NK-92 treated with Interleukin-12 subunit alpha and Interleukin-12 subunit beta, amount 100 ng/mL, for 24 hours (cell line): ENCODE measurements around the gene ELP4.

Experiments used
- DNase-seq: peaks from one replicate; lab custom pipeline; 2025; lab: John Stamatoyannopoulos, UW

Gene ELP4

DNA sequence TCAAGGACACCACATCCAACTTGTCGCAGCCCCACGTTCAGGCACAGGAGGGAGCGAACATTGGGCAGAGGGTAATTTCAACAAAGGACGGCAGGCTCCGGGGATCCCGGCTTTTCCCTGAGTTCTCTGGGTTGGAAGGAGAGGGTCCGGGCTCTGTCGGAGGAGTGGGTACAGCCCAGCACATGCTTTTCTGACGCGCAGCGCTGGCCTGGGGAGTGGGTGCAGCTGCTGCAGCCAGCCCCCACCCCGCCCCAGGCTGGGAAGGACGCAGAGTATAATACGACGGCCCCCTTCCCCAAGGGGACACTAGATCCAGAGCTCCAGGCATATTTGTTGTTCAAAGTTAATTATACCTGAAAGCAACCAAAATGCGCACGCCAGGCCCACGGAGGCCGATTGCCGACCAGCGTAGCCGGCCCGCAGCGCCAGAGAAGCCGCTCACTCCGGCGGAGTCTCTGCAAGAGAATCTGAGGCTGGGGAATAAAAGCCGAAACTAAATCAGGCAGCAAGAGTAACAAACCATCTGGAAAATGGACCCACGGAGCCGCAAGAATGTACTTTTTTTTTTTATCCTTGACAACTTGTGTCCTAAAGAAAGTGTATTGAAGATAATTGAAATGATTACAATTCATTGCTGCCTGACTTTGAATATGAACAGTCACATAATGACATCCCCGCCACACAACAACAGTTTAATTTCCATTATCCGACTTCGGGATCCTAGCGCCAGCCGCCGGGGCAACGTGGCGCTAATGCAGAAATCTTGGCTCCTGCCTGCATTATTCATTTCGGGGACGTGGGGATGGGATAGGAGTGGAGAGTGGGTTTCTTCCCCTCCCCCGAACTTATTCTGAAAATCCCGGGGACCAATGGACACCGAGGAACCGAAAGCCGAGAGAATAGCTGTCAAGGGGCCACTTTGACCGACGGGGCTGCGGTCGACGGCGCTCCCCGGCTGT lies 315.6 kb downstream of the ELP4 start:
- DNase-seq: no peak

DNA sequence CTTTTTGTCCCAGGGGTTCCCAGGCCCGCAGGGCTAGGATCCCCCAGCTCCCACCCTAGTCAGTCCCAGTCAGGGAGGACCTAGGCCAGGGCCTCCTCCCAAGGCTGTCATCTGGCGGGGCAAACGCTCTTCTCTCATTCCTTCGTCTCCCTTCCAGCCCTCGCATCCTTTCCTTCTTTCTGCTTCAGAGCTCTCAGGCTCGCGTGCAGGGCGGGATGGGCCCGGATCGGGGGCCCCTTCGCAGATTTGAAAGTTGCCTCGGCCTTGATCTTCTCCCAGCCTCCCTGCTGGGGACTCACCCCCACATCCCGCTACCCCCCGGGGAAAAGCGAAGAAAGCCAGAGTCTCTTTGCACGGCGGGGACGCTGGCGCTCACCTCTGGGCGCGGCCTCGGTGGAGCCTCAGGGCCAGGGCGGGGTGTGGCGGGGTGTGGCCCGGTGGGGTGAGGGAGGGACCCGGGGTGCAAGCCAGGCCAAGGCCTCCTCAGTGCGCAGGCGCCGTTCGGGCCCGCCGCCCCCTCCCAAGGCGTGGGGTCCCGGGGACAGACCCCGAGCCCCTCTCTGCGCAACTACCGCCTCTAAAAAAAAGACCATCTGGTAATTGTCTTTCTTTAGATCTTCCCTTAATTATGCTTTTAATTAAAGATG lies 316.4 kb downstream of the ELP4 start:
- no peak for DNase-seq

DNA sequence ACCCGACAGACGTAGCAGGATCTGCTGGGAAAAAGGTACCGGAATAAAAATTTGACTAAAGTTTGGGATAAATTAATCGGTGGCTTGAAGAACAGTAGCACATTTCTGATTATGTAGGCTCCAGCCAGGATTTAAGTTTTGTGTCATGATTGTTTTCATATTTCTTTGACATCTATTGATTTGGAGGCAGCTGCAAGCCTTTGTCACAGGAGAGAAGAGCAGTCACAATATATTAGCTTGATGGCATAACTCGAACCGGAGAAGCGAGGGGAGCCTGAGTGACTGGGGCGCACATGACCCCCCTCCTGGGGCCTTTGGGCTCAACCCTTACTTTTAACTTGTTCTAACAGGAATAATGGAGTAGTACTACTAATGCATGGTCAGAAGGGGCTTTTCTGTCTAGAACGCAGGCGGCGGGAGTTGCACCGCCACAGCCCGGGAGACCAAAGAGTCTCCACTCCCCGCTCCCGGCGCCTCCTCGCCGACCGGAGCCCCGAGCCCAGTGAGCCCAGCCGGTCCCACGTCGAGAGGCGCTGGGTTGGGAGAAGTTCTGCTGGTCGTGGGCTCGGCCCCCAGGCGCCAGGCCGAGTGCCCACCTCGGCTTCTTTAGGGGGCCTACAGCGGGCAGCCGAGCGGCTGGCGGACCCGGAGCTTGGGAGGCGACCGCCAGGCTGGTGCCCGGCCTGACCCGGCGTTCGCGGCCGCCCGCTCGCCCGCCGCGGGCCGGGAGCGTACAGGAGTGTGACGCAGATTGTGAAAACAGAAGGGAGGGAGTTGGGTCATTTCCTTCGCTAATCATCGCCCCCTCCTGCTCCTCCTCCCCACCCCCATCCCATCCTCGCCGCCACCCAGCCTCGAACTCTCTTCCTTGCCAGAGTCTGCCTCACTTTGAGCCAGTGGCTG lies 317.2 kb downstream of the ELP4 start:
- DNase-seq: no peak

DNA sequence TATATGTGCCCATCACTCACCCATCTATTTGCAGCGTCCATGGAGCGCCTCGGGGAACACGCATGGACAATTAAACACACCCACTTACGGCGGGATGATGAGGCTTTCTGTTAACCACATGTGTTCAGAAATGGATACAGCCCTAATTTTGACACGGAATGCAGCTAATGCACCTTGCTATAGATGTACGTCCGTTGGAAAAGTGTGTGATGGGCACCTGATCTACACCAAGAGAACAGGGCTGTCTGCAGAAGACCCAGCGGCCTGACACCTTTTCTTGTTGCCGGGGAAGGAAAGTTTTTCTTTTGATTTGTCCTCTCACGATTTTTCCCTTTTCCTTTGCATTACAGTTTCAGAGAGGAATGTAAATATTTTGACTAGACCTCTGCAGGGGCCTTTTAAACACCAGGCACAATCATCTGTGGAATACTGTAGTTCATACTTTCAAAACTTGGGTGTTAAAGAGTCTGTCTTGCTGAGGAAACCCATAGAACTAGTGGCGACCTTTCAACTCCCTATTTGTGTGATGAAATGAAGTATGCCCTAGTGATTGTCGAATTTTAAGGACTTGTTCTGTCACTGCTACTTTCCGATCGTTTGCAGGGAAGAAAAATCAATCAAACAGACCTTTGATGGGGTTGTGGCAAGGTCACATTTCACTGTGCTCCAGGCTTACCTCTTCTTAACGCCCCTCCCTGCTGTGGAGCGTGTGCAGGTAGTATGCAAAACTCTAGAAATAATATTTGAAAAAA lies 318.1 kb downstream of the ELP4 start:
- DNase-seq: no peak

DNA sequence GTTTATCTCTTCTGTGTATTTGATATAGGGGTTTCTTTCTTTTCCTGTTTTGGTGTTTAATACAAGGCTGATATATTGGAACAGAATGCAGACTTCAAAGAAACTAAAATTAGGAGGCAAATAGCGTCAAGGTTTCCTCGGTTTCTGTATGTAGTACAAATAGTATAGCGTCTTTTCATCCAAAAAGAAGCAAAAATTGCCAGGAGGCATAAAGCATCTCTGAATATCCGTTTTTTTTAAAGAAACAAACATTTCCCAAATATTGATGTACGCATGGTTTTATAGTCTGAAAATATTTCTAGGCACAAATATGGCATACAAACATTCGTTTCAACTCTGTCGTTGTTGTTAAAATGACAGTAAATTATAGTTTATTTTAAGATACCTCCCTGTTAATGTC lies 318.6 kb downstream of the ELP4 start:
- no peak for DNase-seq

DNA sequence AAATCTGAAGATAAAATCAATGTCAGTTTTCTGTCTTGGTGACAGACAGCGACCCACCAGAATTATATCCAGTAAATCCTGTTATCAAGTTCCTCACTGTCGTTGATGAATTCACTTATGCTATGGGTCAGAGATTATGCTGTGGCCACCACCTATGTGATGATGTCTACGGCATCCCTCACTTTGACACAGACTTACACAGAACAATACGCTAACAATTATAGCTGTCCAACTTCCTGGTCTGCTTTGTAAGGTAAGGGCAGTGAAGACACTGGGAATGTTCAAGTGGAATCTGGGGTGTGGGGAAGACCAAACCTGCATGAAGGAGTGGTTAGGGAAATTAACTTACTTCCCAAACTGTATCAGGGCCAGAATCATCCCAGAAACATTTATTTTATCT lies 320.8 kb downstream of the ELP4 start:
- no peak for DNase-seq

DNA sequence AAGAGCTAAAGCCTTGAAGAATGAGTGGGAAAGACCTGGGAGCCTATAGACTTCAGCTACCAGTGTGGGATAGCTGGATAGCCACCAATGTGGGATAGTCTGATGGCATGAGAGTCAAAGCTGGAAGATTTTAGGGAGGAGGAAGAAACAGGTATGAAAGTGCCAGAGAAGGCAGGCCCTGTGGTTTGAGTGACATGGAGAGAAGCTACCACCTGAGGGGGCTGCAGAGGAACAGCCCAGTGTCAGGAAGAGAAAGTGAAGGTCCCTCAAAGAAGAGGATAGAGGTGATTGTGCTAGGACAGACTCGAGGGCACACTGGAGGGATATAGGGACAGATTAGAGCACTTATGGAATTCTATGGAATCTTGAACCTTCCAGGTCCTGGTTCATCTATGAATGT lies 324.7 kb downstream of the ELP4 start:
- DNase-seq: no peak
